Gastroesophageal sphincter (tissue), 4 donors: ENCODE data around the gene TAAR9. TPM values are rescaled to one million over a fixed set of nuclear protein-coding genes. Genes with fewer than 3 reads are reported as not detected.

Experiments
- ATAC-seq: fragments of 150-250 bp; one replicate; pipeline ENCODE4 v1.9.1; 2016; ENCODE audit warnings: mild to moderate bottlenecking, moderate library complexity
- H3K27ac ChIP-seq, 4 donors: fragments of 200-600 bp; sonication (generic) in 3 of 4; 1 replicate in 3 of 4; 2 replicates in 1 of 4; pipeline ENCODE4 v1.5.1; 2016 to 2019
- H3K27me3 ChIP-seq: fragments of 200-600 bp; sonication (generic); one replicate; pipeline ENCODE4 v1.5.1; 2019
- H3K36me3 ChIP-seq, 2 donors: fragments of 200-600 bp; sonication (generic); one replicate each; pipeline ENCODE4 v1.5.1; 2019; ENCODE audit warnings: control low read depth in 1 of 2
- H3K4me1 ChIP-seq, 3 donors: fragments of 200-600 bp; sonication (generic); 1 replicate in 2 of 3; 2 replicates in 1 of 3; pipeline ENCODE4 v1.5.1; 2016 to 2019; ENCODE audit warnings: control low read depth in 2 of 3
- H3K4me3 ChIP-seq, 2 donors: fragments of 200-600 bp; sonication (generic); one replicate each; pipeline ENCODE4 v1.5.1; 2019; ENCODE audit warnings: mild to moderate bottlenecking in 1 of 2, moderate library complexity in 1 of 2
- H3K9me3 ChIP-seq, 3 donors: fragments of 200-600 bp; sonication (generic); one replicate each; pipeline ENCODE4 v1.5.1; 2017 to 2019; ENCODE audit warnings: control low read depth in 2 of 3
- CTCF ChIP-seq, 4 experiments: fragments of 200-600 bp in 2 of 4; fragments of 450-650 bp in 2 of 4; sonication (generic) in 1 of 4; IDR thresholded peaks; one replicate each; pipeline ENCODE4 v1.5.1; 2017 to 2019; ENCODE audit warnings: antibody characterized with exemption in 4 of 4, mild to moderate bottlenecking in 2 of 4, moderate library complexity in 2 of 4
- EP300 ChIP-seq: sonication (generic); formaldehyde crosslinking; IDR thresholded peaks from one replicate; pipeline ENCODE4 v1.6.1; 2017; ENCODE audit warnings: antibody characterized with exemption, mild to moderate bottlenecking
- POLR2A ChIP-seq, 2 donors: fragments of 450-650 bp; IDR thresholded peaks; one replicate each; pipeline ENCODE4 v1.6.1; 2017; ENCODE audit warnings: antibody characterized with exemption in 2 of 2, mild to moderate bottlenecking in 2 of 2, moderate library complexity in 1 of 2
- POLR2AphosphoS5 ChIP-seq: sonication (generic); formaldehyde crosslinking; IDR thresholded peaks from one replicate; pipeline ENCODE4 v1.6.1; 2017; ENCODE audit warnings: antibody characterized with exemption
- WGBS, 2 donors: methylation state at CpG; one replicate each; pipeline ENCODE4 v1.1.5; 2018; ENCODE audit warnings: low coverage in 1 of 2; 5-methylcytosine and 5-hydroxymethylcytosine counted together
- total RNA-seq, 4 donors: library from RNA; depleted of rRNA; stranded (reverse); fragments of >200 nt; gene quantifications; one replicate each; pipeline ENCODE4 v1.1.0, GENCODE V29; 2016

TAAR9 gene
- total RNA-seq, 4 donors from 2014 or later = not detected

GRCh38 chr6:132566404-132566803, 28.3 kb downstream of the TAAR9 start:
- ATAC-seq = no peak
- no peaks in the 10 kb centered on the region for H3K36me3 ChIP-seq
- no peaks in the 10 kb centered on the region for H3K4me1 ChIP-seq
- no peak for TF ChIP-seq CTCF (IDR thresholded peaks at IDR 0.05)
- TF ChIP-seq POLR2A (IDR thresholded peaks at IDR 0.05) = no peak
- TF ChIP-seq EP300 = no peak
- H3K27ac ChIP-seq = no peak overlapping the region
- WGBS, 2 donors = 85 to 90% methylated on average over 6 of the region's 6 CpGs
- H3K9me3 ChIP-seq = no peaks in the 10 kb centered on the region
- no peak overlapping the region for H3K4me3 ChIP-seq
- peaks cover 3% of the 10 kb centered on the region for H3K27me3 ChIP-seq

- H3K4me3 ChIP-seq = no peak overlapping the region
- H3K9me3 ChIP-seq = no peaks in the 10 kb centered on the region
- H3K27me3 ChIP-seq = peaks cover 3% of the 10 kb centered on the region
- TF ChIP-seq CTCF (IDR thresholded peaks at IDR 0.05) = no peak
- H3K27ac ChIP-seq = no peak overlapping the region
- H3K4me1 ChIP-seq = no peaks in the 10 kb centered on the region
- WGBS, 2 donors = 40 to 56% methylated on average over 1 of the region's 1 CpG
- ATAC-seq = no peak
- no peaks in the 10 kb centered on the region for H3K36me3 ChIP-seq
Observed at GRCh38 chr6:132567566-132567965, 29.5 kb downstream of the TAAR9 start.

- no peaks in the 10 kb centered on the region for H3K9me3 ChIP-seq
- H3K27ac ChIP-seq = no peak overlapping the region
- no peak for ATAC-seq
- H3K4me3 ChIP-seq = no peak overlapping the region
- 51 to 64% methylated on average over 2 to 6 of the region's 6 CpGs for WGBS, 2 donors
- no peaks in the 10 kb centered on the region for H3K36me3 ChIP-seq
- no peak for TF ChIP-seq POLR2A (IDR thresholded peaks at IDR 0.05)
- H3K4me1 ChIP-seq = no peaks in the 10 kb centered on the region
- H3K27me3 ChIP-seq = peaks cover 3% of the 10 kb centered on the region
Observed at GRCh38 chr6:132568611-132569010, 30.5 kb downstream of the TAAR9 start.

- no peak for ATAC-seq
- TF ChIP-seq EP300 (no peak), CTCF (IDR thresholded peaks at IDR 0.05) (no peak), POLR2A (IDR thresholded peaks at IDR 0.05) (no peak), POLR2AphosphoS5 (no peak)
- Histone ChIP-seq H3K4me3 (no peak overlapping the region), H3K27ac (no peak overlapping the region), H3K9me3 (no peaks in the 10 kb centered on the region), H3K36me3 (no peaks in the 10 kb centered on the region), H3K27me3 (peaks cover 3% of the 10 kb centered on the region), H3K4me1 (no peaks in the 10 kb centered on the region)
- 15 to 19% methylated on average over 4 of the region's 4 CpGs for WGBS, 2 donors
Observed at GRCh38 chr6:132569170-132569569, 31.1 kb downstream of the TAAR9 start.

GRCh38 chr6:132570221-132570777, 32.2 kb downstream of the TAAR9 start, which contains the start of gene TAAR6:
Gene TAAR6 (plus strand): TSS chr6:132570322. CDS start chr6:132570322, 0 bp downstream.
- no peaks in the 10 kb centered on the region for H3K9me3 ChIP-seq
- H3K4me3 ChIP-seq = no peak within 1 kb of the TSS
- TF ChIP-seq CTCF (IDR thresholded peaks at IDR 0.05) (no peak), EP300 (no peak), POLR2AphosphoS5 (no peak), POLR2A (IDR thresholded peaks at IDR 0.05) (no peak)
- H3K27me3 ChIP-seq = peaks cover 3% of the 10 kb centered on the region
- H3K27ac ChIP-seq = no peak within 1 kb of the TSS
- no peak for ATAC-seq
- WGBS, 2 donors = 68 to 78% methylated on average over 6 to 9 of the region's 15 CpGs
- no peaks in the 10 kb centered on the region for H3K36me3 ChIP-seq
- H3K4me1 ChIP-seq = no peaks in the 10 kb centered on the region
